GM21528 (cell line): ENCODE data around the gene PFDN1.

Experiments
- ATAC-seq: cut with Tn5 transposase; IDR thresholded peaks from one replicate; pipeline ENCODE4 v1.9.1; 2021; ENCODE audit warnings: mild to moderate bottlenecking, moderate library complexity; ENCODE audit not compliant: unreplicated experiment, low FRiP score

PFDN1 gene

GRCh38 chr5:140299056-140299455, 3.8 kb downstream of the PFDN1 start:
- no peak for ATAC-seq

GRCh38 chr5:140298183-140298601, 4.7 kb downstream of the PFDN1 start:
- ATAC-seq = no peak

- ATAC-seq = no peak
These were observed 5.6 kb downstream of the PFDN1 start for GRCh38 chr5:140297283-140297682.

DNA sequence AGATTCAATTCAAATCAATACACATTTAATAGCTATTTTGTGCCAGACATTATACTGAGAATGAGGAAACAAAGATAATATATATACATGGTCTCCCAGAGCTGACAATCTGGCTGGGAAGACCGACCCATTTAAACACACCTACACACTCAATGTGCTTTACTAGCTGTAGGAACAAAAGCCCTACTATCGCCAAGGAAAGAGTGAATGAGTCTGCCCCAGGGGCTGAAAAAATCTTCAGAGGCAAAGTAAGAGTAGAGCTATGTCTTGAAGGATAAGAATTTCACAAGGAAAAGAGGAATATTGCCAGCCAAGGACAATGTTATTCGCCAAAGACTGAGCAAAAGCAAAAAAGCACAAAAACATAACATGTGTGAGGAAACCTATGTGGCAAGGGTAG, 6.6 kb downstream of the PFDN1 start:
- ATAC-seq = no peak

DNA sequence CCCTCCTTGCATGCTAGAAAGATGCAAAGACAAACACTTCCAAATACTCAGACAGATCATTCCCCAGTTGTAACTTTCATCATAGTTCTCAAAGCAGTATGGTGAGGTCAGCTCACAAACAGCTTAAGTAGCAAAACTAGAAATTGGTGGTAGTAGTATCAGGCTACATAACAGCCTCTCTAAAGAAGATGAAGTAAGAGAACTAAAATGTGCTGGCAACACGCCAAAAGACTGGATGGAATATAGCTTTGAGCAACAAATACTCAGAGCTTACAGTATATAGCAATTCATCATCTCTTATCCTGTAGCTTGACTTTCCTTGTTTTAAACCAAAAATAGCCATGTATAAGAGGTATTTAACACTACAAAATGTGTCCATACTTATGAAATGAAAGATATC, 7.5 kb downstream of the PFDN1 start:
- ATAC-seq = no peak

GRCh38 chr5:140294753-140295152, 8.1 kb downstream of the PFDN1 start:
- no peak for ATAC-seq

DNA sequence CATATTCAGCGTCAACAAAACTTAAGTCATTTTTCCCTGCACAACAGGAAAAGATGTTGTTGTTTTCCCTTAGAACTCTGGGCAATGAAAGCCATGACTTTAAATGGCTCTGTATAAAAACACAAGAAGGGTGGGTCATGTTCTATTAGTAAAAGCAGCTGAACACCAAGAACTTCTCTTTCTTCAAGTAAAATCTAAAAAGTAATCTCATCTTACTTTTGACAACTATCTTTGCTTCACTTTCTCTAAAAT, 9.1 kb downstream of the PFDN1 start:
- no peak for ATAC-seq

GRCh38 chr5:140293091-140293848, 9.6 kb downstream of the PFDN1 start:
- ATAC-seq = no peak

GRCh38 chr5:140292212-140293036, 10.5 kb downstream of the PFDN1 start:
- ATAC-seq = no peak

DNA sequence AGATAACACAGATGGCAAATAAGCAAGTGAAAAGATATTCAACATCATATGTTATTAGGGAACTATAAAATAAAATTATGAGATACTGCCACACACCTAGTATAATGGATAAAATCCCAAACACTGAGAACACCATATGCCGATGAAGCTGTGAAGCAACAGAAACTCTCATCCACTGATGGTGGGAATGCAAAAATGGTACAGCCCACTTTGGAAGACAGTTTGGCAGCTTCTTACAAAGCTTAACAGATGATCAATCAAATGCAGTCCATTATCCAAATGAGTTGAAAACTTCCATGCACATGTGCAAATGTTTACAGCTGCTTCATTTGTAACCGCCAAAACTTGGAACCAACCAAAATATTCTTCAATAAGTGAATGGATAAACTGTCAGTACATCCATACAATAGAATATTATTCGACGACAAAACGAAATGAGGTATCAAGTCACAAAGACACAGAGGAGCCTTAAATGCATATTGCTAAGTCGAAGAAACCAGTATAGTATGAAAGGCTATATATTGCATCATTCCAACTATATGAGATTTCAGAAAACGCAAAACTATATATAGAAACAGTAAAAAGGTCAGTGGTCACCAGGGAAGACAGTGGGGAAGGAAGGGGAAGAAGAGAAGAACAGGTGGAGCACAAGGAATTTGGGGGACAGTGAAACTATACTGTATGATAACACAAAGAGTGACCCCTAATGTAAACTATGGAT, 14.9 kb downstream of the PFDN1 start:
- ATAC-seq = no peak

DNA sequence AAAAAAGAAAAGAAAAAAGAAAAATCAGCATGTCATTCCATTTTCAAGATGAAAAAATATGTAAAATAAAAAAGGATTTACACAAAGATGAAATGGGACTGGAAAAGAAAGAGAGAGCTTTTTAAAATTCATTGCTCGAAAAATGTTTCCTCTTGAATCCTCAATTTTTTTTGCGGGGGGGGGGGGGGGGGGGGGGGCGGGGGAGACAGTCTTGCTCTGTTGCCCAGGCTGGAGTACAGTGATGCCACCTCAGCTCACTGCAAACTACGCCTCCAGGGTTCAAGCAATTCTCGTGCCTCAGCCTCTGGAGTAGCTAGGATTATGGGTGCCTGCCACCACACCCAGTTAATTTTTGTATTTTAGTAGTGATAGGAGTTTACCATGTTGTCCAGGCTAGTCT, 16.5 kb downstream of the PFDN1 start:
- ATAC-seq = no peak

DNA sequence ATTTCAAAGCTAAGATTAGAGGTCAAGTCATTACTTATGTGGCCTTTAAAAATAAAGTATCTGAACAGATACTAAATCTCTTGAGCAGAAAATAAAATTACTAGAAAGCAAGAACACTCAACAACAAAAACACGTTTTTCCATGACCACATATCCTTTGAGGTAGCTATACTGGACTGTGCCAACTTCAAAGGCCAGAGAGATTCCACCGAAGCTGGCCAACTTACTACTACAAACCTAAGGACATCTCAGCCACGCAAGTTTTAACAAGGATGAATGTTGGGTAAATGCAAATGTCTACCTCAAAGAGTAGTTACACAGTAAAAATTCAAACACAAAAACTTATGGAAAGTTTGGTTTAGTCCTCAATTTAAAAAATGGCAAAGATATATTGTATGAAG, 18.9 kb downstream of the PFDN1 start:
- ATAC-seq = no peak

- ATAC-seq = no peak
These were observed 20.6 kb downstream of the PFDN1 start for GRCh38 chr5:140282266-140282665.

GRCh38 chr5:140275837-140276236, 27.1 kb downstream of the PFDN1 start:
- no peak for ATAC-seq

DNA sequence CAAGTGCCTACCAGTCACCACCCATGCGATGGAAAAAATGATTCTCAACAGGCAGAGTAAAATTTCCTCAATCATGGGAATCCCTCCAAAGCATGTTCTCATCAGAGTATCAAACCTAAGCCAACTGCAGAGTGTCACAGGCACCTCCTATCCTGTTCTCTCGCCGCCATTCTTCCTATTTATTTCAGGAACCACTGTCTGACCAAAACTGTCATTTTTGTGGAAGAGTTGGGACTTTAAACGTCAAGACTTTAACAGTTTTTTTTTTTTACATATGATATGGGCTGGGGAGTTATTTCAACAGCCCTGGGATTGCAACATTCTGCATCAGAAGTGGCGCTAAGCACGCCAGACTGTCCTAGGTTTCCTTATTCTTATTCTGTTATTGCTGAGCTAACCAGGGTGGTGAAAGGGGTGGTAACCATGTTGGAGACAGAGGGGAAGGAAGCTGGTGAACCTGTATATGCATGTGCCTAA, 29.5 kb downstream of the PFDN1 start:
- ATAC-seq = no peak

GRCh38 chr5:140270008-140270407, 32.9 kb downstream of the PFDN1 start:
- no peak for ATAC-seq

GRCh38 chr5:140267559-140268018, 35.3 kb downstream of the PFDN1 start:
- ATAC-seq = no peak

- no peak for ATAC-seq
These were observed 35.7 kb downstream of the PFDN1 start for GRCh38 chr5:140267201-140267540.

DNA sequence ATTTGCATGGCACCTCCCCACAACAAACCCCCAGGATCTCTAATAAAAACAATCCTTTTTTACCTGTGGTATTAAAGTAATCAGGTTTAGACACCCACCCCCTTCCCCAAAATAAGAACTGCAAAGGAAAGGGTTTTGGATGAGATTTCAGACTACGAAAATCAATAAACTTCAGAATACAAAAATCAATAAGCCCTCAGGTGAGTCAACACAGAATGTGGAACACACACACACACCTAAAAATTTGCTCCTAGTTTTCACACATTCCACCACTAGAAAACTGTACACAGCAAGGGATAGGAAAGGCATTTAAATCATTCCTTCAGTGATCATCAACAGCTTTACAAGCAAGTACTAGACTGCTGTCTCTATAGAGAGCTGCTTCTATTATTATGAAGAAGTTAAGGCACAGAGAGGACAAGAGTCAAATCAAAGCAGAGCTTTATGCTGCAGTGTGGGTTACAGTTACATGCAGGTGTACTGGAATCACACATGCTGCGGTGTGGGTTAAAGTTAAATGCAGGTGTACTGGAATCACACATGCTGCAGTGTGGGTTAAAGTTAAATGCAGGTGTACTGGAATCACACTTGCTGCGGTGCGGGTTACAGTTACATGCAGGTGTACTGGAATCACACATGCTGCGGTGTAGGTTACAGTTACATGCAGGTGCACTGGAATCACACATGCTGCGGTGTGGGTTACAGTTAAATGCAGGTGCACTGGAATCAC, 36.3 kb downstream of the PFDN1 start:
- no peak for ATAC-seq

DNA sequence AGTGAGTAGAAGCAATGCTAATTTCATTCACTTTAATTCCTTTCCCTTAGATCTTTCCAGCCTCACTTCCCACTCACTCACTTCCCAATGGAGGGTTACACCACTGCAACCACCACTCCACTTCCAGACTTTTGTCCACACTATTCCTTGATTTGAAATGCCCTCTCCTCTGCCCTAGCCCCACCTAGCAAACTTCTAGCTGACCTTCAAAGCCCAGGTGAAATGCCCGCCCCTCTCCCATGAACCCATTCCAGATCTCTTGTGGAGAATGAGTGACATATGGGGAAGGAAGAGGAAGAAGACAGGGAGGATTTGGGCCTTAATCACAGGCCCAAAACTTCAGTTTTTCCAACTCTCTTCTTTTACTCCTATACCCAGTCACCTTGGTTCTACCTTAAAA, 37.1 kb downstream of the PFDN1 start:
- no peak for ATAC-seq

- no peak for ATAC-seq
These were observed 40.1 kb downstream of the PFDN1 start for GRCh38 chr5:140262839-140263238.
